Bronchus fibroblast of lung (primary cell): Measurements from ENCODE around the gene SLC43A3. TPM values are rescaled to one million over a fixed set of nuclear protein-coding genes. Genes with fewer than 3 reads are reported as not detected.

Source experiments
- total RNA-seq: library from RNA; depleted of rRNA; stranded (reverse); fragments of >200 nt; gene quantifications from 2 replicates; pipeline ENCODE4 v1.2.3, GENCODE V29; 2015

The SLC43A3 gene
- 64.2 and 82.5 TPM in 2 replicates for total RNA-seq

DNA sequence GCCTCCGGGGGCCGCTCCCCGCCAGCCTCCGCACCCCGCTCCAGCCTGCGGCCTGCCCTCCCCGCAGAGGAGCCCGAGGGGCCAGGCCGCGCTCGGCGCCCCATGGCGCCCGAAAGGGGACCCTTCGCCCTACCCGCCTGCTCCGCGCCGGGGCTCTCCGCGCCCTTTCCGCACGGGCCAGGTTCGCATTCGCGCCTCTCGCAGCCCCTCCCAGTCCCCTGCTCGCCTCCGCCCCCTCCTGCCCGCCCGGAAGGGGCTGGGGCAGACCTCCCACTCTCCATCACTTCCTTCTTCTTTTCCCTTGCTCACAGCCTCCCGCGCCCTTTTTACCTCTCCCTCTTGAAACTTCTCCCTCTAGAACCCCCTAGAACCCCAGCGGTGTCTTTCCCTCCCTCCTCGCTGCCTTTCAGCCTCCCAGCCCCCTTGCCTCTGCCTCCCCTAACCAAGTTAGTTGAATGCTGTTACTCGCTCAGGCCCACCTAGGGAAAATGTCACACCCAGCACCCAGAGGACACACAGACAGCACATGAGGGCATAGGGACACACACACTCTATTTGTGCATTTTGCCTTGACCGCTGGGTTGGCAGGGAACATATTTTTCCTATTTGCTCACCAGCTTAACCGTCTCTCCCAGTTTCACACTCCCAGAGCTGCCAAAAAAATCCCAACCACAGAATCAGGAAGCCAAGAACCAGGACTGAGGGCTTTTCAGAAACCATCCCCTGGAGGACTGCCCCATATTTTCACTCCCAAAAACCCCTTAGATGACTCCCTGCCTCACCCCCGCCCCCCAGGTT lies at the start of gene SLC43A3:
TSS of gene SLC43A3 (minus strand) at position 193 of the 798 bp plus-strand sequence. CDS start 949 bp downstream, outside the sequence.

DNA sequence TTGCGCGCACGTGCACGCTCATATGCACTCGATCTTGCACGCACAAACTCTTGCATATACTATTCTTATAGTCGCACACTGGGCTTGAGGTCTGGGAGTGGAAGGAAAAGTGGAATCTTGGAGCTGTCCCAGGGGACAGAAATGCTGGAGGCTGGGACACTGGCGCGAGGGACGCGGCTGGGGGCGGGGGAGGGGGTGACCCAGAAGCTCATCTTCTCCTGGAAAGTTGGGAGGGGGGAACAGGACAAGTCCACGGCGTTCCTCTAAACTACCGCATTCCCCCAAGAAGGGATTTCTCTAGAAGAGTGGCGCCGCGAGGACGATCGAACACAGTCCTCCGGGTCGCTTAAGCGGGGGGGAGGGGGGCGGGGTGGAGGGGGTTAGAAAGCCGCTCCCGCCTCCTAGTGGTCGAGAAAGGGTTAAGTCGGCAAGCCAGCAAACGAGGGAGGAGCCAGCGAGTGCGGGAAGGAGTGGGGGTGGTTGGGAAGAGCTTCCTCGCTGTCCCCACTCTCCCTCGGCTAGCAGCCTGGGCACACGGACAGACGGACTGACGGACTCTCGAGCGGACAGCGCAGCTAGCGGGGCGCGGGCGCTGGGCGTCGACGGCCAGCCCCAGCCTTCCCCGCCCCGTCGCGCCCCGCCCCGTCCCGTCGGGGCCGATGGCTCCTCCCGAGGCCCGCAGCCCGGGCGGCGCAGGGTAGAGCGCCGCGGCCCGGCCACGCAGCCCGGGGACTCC lies 33.3 kb upstream of the SLC43A3 start, which contains the start of gene RTN4RL2:
TSS of gene RTN4RL2 (plus strand) at position 507 of the 736 bp plus-strand sequence. CDS start 338 bp downstream, outside the sequence.

DNA sequence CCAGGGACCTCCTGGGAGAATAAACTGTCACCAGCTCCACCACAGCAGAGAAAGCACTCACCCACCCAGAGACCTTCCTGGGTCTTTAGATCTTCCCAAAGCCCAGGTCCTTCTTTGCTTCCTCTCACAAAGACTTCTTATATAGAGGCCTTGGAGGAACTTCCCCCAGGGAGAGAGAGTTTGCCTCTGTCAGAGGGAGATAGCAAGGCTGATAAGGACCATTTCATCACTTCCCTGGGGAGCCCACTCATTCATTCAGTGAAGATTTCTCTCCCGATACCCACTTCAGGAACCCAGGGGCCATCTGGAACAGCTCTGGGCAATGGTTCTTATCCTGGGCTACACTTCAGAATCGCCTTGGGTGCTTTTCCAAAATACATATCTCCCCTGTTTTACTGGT lies 36.4 kb downstream of the SLC43A3 start, which contains the start of gene PRG2:
TSS of gene PRG2 (minus strand) at position 116 of the 400 bp plus-strand sequence. CDS start 706 bp downstream, outside the sequence.

DNA sequence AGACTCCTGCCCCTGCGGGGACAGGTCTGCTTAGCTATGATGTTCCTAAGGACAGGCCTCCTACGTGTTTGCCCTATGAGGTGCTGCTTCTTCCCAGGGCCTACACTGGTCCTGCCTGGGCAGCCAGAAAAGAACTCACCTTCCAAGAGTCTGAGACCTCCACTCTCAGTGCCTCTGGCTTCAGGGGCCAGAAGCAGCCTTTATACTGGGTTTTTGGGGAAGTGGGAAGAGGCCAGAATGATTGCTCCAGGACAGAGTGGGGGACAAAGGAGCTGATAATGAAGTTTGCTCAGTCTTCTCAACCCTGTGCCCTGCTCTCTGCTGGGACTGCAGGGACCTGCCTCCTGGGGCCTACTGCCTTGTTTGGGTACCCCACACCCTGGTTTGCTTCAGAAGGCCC lies 45.9 kb downstream of the SLC43A3 start, which contains the start of gene PRG3:
TSS of gene PRG3 (minus strand) at position 176 of the 400 bp plus-strand sequence. CDS start 442 bp downstream, outside the sequence.

Other genes starting within 250 kb of the SLC43A3 start
- not detected in 2 replicates for gene LRRC55, start 245.2 kb downstream of the SLC43A3 start, total RNA-seq
- not detected in 2 replicates for gene APLNR, start 189.9 kb downstream of the SLC43A3 start, total RNA-seq
- gene TNKS1BP1, start 102.2 kb downstream of the SLC43A3 start, total RNA-seq = 60.4 and 70.6 TPM in 2 replicates
- 140 and 147 TPM in 2 replicates for gene SSRP1, start 91.2 kb downstream of the SLC43A3 start, total RNA-seq
- 0.15 TPM in 1 of 2 replicates, not detected in the other for gene P2RX3, start 88.8 kb downstream of the SLC43A3 start, total RNA-seq
- not detected in 2 replicates for gene PRG3, start 46.0 kb downstream of the SLC43A3 start, total RNA-seq
- gene PRG2, start 36.5 kb downstream of the SLC43A3 start, total RNA-seq = not detected in 2 replicates
- 1.3 TPM in 2 replicates for gene RTN4RL2, start 33.4 kb upstream of the SLC43A3 start, total RNA-seq
- 17.1 and 18.8 TPM in 2 replicates for gene SLC43A1, start 88.6 kb upstream of the SLC43A3 start, total RNA-seq
- gene TIMM10, start 103.6 kb upstream of the SLC43A3 start, total RNA-seq = 53.1 and 56.5 TPM in 2 replicates
- gene SMTNL1, start 110.5 kb upstream of the SLC43A3 start, total RNA-seq = not detected in 2 replicates
- gene UBE2L6, start 140.6 kb upstream of the SLC43A3 start, total RNA-seq = 35.1 and 41.9 TPM in 2 replicates
- gene SERPING1, start 170.6 kb upstream of the SLC43A3 start, total RNA-seq = 56.3 and 67.6 TPM in 2 replicates
- gene YPEL4, start 222.8 kb upstream of the SLC43A3 start, total RNA-seq = 0.17 and 0.45 TPM in 2 replicates
- 15.0 and 15.8 TPM in 2 replicates for gene CLP1, start 230.6 kb upstream of the SLC43A3 start, total RNA-seq
- 37.3 and 39.7 TPM in 2 replicates for gene ZDHHC5, start 241.0 kb upstream of the SLC43A3 start, total RNA-seq